Measurements from ENCODE around the gene CCDC116. TPM values are rescaled to one million over a fixed set of nuclear protein-coding genes. Genes with fewer than 3 reads are reported as not detected.

Gene CCDC116
- total RNA-seq, 4 donors from 2014 or later, result 1.5 to 3.5 TPM; not detected in 2

GRCh38 chr22:21665047-21665851, 32.7 kb downstream of the CCDC116 start:
- no peak for TF ChIP-seq CTCF (IDR thresholded peaks at IDR 0.05)
- TF ChIP-seq POLR2A (IDR thresholded peaks at IDR 0.05), result no peak

GRCh38 chr22:21666786-21667185, 34.2 kb downstream of the CCDC116 start:
- H3K27me3 ChIP-seq, result no peaks in the 10 kb centered on the region
- no peaks in the 10 kb centered on the region for H3K9me3 ChIP-seq
- DNase-seq, result no peak
- no peaks in the 10 kb centered on the region for H3K4me1 ChIP-seq
- intact Hi-C loops (cut with DNase I; ENCODE audit: low total_unique reads), result no loop called here
- no peaks in the 10 kb centered on the region for H3K36me3 ChIP-seq
- TF ChIP-seq CTCF (IDR thresholded peaks at IDR 0.05), result no peak
- TF ChIP-seq POLR2A (IDR thresholded peaks at IDR 0.05), result no peak
- peak overlapping the region; percentile 78 to 81 for H3K27ac ChIP-seq
- H3K4me3 ChIP-seq, result peak overlapping the region; percentile 59 to 66

More at GRCh38 chr22:21665047-21665851, 32.7 kb downstream of the CCDC116 start:
- Histone ChIP-seq H3K27ac (peak overlapping the region; percentile 78 to 81), H3K27me3 (no peaks in the 10 kb centered on the region), H3K9me3 (no peaks in the 10 kb centered on the region), H3K4me1 (no peaks in the 10 kb centered on the region), H3K4me3 (peak overlapping the region; percentile 59 to 66), H3K36me3 (no peaks in the 10 kb centered on the region)
- DNase-seq, result no peak
- intact Hi-C loops (cut with DNase I; ENCODE audit: low total_unique reads), result no loop called here

- DNase-seq, result no peak
- no peak overlapping the region for H3K4me3 ChIP-seq
- H3K36me3 ChIP-seq, result no peaks in the 10 kb centered on the region
- H3K9me3 ChIP-seq, result no peaks in the 10 kb centered on the region
- H3K4me1 ChIP-seq, result no peaks in the 10 kb centered on the region
- intact Hi-C loops (cut with DNase I; ENCODE audit: low total_unique reads), result no loop called here
- no peak overlapping the region for H3K27ac ChIP-seq
- H3K27me3 ChIP-seq, result no peaks in the 10 kb centered on the region
- no peak for TF ChIP-seq POLR2A (IDR thresholded peaks at IDR 0.05)
- TF ChIP-seq CTCF (IDR thresholded peaks at IDR 0.05), result no peak
Measured at GRCh38 chr22:21669026-21669425, 36.5 kb downstream of the CCDC116 start.

- TF ChIP-seq POLR2A (IDR thresholded peaks at IDR 0.05), result no peak
- no peak for TF ChIP-seq CTCF (IDR thresholded peaks at IDR 0.05)
- no peak overlapping the region for H3K4me3 ChIP-seq
- intact Hi-C loops (cut with DNase I; ENCODE audit: low total_unique reads), result no loop called here
- no peaks in the 10 kb centered on the region for H3K27me3 ChIP-seq
- no peaks in the 10 kb centered on the region for H3K4me1 ChIP-seq
- H3K9me3 ChIP-seq, result no peaks in the 10 kb centered on the region
- H3K27ac ChIP-seq, result no peak overlapping the region
- no peak for DNase-seq
- H3K36me3 ChIP-seq, result no peaks in the 10 kb centered on the region
Measured at GRCh38 chr22:21672107-21672629, 39.6 kb downstream of the CCDC116 start.

GRCh38 chr22:21673534-21674321, 41.2 kb downstream of the CCDC116 start:
- DNase-seq, result no peak
- intact Hi-C loops (cut with DNase I; ENCODE audit: low total_unique reads), result no loop called here
- Histone ChIP-seq H3K4me1 (no peaks in the 10 kb centered on the region), H3K9me3 (no peaks in the 10 kb centered on the region), H3K27ac (no peak overlapping the region), H3K4me3 (no peak overlapping the region), H3K27me3 (no peaks in the 10 kb centered on the region), H3K36me3 (no peaks in the 10 kb centered on the region)
- no peak for TF ChIP-seq CTCF (IDR thresholded peaks at IDR 0.05)

All from uterus (tissue), 4 donors.